Effector CD4-positive, alpha-beta T cell (primary cell): ENCODE measurements around the gene LGALS3BP.
"Not testable (repeated sequence)": the region's sequence is repeated elsewhere in the genome, so short reads cannot be mapped to it uniquely, and the experiment has no call there.

Experiments
- DNase-seq: peaks from one replicate; pipeline ENCODE4 v3.0.0-alpha.2; 2020
- total RNA-seq: gene quantifications from one replicate; lab custom pipeline; 2026; lab: John Stamatoyannopoulos, UW

Gene LGALS3BP
- total RNA-seq, result 21.2 reads per million, percentile 48 among the genes with 10 or more reads in this experiment

GRCh38 chr17:78979780-78980623 is at the start of gene LGALS3BP:
Gene LGALS3BP, minus strand, starts transcription at chr17:78979923. Its CDS starts 2,732 bp downstream, at chr17:78977191.
- DNase-seq, result no peak

GRCh38 chr17:79028496-79029326 is 49.0 kb upstream of the LGALS3BP start:
- DNase-seq, result no peak

- no peak for DNase-seq
Observed at GRCh38 chr17:79027925-79028491, 48.3 kb upstream of the LGALS3BP start.

GRCh38 chr17:79027274-79027924 is 47.7 kb upstream of the LGALS3BP start:
- no peak for DNase-seq

GRCh38 chr17:79026376-79027273 is 46.9 kb upstream of the LGALS3BP start:
- DNase-seq, result no peak

GRCh38 chr17:79024901-79025737 is 45.4 kb upstream of the LGALS3BP start:
- DNase-seq, result no peak

GRCh38 chr17:79023886-79024771 is 44.4 kb upstream of the LGALS3BP start, which contains the start of gene C1QTNF1:
Gene C1QTNF1, plus strand, starts transcription at chr17:79024169. Its CDS starts 19,800 bp downstream, at chr17:79043969.
- no peak for DNase-seq

- DNase-seq, result no peak
Observed at GRCh38 chr17:79023180-79023705, 43.5 kb upstream of the LGALS3BP start.

GRCh38 chr17:79022507-79022991 is 42.8 kb upstream of the LGALS3BP start:
- DNase-seq, result no peak

- DNase-seq, result not testable (repeated sequence)
Observed at GRCh38 chr17:79021929-79022328, 42.2 kb upstream of the LGALS3BP start.

- DNase-seq, result no peak
Observed at GRCh38 chr17:79020631-79021301, 41.0 kb upstream of the LGALS3BP start.

GRCh38 chr17:79019632-79020584 is 40.2 kb upstream of the LGALS3BP start:
- peak; percentile 34 for DNase-seq

GRCh38 chr17:79019261-79019631 is 39.5 kb upstream of the LGALS3BP start:
- no peak for DNase-seq

- no peak for DNase-seq
Observed at GRCh38 chr17:79018370-79018695, 38.6 kb upstream of the LGALS3BP start.

- DNase-seq, result no peak
Observed at GRCh38 chr17:79017546-79018369, 38.0 kb upstream of the LGALS3BP start.

- no peak for DNase-seq
Observed at GRCh38 chr17:79014158-79014758, 34.5 kb upstream of the LGALS3BP start.
